GM04504 (cell line): ENCODE measurements around the gene UBE2D1.

Experiments
- DNase-seq: peaks from one replicate; pipeline ENCODE4 v3.0.0-alpha.2; 2012; ENCODE audit warnings: low read depth

The UBE2D1 gene

GRCh38 chr10:58341422-58341821, 6.6 kb downstream of the UBE2D1 start:
- no peak for DNase-seq

GRCh38 chr10:58341947-58342346, 7.1 kb downstream of the UBE2D1 start:
- no peak for DNase-seq

- no peak for DNase-seq
Measured at GRCh38 chr10:58347967-58348366, 13.2 kb downstream of the UBE2D1 start.

- no peak for DNase-seq
Measured at GRCh38 chr10:58348571-58349033, 13.8 kb downstream of the UBE2D1 start.

- DNase-seq, result no peak
Measured at GRCh38 chr10:58350023-58350422, 15.2 kb downstream of the UBE2D1 start.

- DNase-seq, result no peak
Measured at GRCh38 chr10:58350619-58351323, 16.0 kb downstream of the UBE2D1 start.

- DNase-seq, result no peak
Measured at GRCh38 chr10:58351616-58352578, 17.1 kb downstream of the UBE2D1 start.

GRCh38 chr10:58352956-58353610, 18.3 kb downstream of the UBE2D1 start:
- DNase-seq, result no peak

- DNase-seq, result no peak
Measured at GRCh38 chr10:58356756-58357155, 21.9 kb downstream of the UBE2D1 start.

GRCh38 chr10:58358314-58358933, 23.6 kb downstream of the UBE2D1 start:
- no peak for DNase-seq

- DNase-seq, result no peak
Measured at GRCh38 chr10:58358947-58359346, 24.1 kb downstream of the UBE2D1 start.

- no peak for DNase-seq
Measured at GRCh38 chr10:58359541-58359940, 24.7 kb downstream of the UBE2D1 start.

GRCh38 chr10:58360412-58361004, 25.7 kb downstream of the UBE2D1 start:
- no peak for DNase-seq

GRCh38 chr10:58361353-58361752, 26.5 kb downstream of the UBE2D1 start:
- no peak for DNase-seq

- no peak for DNase-seq
Measured at GRCh38 chr10:58362027-58362789, 27.4 kb downstream of the UBE2D1 start.

- no peak for DNase-seq
Measured at GRCh38 chr10:58367069-58367468, 32.3 kb downstream of the UBE2D1 start.

GRCh38 chr10:58371473-58371872, 36.7 kb downstream of the UBE2D1 start:
- DNase-seq, result no peak

GRCh38 chr10:58372607-58373441, 38.0 kb downstream of the UBE2D1 start:
- DNase-seq, result no peak

GRCh38 chr10:58373442-58373827, 38.6 kb downstream of the UBE2D1 start:
- DNase-seq, result no peak

- no peak for DNase-seq
Measured at GRCh38 chr10:58382489-58382995, 47.7 kb downstream of the UBE2D1 start.
